IPS-NIHi11 (cell line): ENCODE measurements around the gene FBXL3.
"Not testable (repeated sequence)": the region's sequence is repeated elsewhere in the genome, so short reads cannot be mapped to it uniquely, and the experiment has no call there.

ENCODE experiments used
- DNase-seq: peaks from one replicate; pipeline ENCODE4 v3.0.0; 2012; ENCODE audit warnings: mixed read lengths, low spot score

FBXL3 gene

DNA sequence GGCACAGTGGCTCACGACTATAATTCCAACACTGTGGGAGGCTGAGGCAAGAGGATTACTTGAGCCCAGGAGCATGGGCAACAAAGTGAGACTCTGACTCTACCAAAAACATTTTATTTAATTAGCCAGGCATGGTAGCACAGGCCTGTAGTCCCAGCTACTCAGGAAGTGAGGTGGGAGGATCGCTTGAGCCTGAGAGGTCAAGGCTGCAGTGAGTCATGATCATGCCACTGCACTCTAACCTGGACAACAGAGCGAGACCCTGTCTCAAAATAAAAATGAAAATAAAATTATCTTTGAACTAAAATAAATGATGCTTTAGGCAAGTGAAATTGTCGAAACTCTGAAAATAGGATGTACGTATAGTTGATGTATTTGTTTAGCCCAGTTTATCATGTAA, 43.3 kb downstream of the FBXL3 start:
- DNase-seq: no peak

DNA sequence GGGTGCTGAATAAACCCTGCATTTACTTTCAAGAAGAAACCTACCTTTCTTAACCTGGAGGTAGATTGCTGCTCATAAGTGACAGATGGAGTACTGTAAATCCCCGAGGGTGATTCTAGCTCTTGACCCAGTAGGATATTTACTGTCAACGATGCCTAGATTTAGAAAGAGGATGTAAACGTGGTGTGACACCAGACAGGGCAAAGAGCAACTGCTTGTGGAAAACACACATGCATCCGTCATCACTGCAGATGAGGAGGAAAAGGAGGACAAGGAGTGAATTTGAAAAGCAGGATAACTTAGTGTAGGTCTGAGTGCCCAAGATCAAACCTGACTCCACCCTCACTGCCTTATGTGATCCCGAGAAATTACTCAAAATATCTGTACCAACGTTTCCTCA, 44.9 kb downstream of the FBXL3 start:
- no peak for DNase-seq

DNA sequence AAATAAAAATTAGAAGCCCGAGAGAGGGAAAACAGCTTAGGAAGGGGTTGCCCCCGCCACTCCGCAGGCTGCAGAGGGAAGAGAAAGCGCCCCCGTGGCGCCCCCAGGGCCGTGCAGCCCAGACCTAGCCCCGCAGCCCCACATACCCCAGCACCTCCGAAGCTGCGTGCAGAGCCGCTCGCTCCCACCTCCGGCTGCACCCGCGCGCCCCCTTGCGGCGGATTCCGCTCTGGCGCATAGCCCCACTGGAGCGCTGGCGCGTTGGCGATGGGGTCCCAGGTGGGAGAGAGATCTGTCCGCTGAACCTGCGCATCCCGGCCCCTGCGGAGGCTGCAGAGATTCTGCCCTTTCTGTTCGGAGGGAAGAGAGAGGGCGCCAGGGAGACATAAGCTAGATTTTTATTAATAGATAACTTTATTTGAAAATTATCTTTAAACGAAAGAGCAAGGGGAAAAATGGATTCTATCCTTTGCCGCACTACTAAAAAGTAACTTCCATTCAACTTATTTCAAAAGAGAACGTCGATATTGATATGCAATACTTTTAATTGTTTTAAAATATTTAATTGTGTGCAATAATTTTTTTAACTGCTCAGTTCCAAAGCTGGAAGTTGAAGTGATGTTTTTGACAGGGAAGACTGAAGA, 46.8 kb downstream of the FBXL3 start:
- DNase-seq: peak; percentile 97

DNA sequence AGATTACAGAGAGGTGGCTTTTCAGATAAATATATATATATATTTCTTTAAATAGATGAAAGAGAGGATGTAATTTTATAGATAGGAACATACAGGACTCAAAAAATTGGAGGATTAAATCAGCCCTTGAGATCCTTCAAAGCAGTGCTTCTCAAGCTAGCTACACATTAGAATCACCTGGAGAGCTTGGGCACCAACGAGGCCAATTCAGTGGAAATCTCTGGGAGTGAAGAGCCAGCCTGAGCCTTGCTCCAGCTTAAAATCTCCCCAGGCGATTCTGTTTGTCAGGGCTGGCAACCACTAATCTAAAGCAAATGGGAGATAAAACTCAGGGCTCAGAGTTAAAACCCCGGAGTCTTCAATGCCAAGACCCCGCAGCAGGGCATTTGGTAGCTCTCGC, 50.0 kb downstream of the FBXL3 start:
- DNase-seq: no peak

DNA sequence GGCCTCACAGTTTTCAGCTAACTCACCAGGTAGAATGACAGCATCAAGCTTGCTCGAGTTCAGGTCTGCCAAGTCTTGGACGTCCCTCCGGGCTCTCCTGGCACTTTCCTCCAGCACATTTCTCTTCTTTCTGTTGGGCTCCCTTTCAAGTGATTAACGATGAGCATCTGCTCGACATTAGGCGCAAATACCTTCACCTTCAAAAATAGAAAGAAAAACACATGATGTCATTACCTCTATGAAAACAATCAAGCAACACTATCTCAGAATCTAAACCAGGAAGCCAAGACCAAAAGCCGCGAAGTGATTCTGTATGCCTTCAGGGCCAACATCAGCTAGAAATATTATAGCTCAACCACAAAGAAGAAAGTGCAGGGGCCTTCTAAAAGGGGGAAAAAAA, 50.5 kb downstream of the FBXL3 start:
- DNase-seq: no peak

DNA sequence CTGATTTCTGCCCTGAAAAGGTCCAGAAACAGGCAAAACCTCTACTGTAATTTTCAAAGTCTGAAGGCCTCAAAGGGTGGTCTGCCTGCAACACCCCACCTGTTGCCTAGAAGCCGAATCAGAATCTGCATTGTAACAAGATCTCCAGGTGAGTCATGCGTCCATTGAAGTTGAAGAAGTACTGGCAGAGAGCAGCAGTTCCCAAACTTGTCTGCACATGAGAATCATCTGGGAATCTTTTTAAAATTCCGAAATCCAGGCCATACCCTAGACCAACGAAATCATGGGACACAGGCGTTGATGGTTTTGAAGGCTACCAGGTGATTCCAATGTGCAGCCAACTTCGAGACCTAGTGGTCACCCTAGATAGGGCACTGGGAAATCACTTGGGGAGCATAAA, 51.1 kb downstream of the FBXL3 start:
- no peak for DNase-seq

DNA sequence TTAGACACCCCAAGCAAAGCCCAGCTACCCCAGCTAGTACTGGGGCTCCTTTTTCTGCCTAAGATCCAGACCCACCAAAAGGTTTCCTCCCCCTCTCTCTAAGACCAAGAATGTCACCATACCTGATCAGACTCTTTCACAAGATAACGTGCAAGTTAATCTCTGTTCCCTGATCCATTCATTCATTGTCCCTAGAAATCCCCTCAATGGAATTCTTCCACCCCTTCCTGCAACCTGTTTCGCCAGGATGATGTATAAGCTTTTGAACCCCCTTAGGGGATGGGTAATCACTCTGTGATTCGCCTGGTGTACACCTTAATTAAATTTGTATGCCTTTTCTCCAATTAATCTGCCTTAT, 52.4 kb downstream of the FBXL3 start:
- DNase-seq: no peak

DNA sequence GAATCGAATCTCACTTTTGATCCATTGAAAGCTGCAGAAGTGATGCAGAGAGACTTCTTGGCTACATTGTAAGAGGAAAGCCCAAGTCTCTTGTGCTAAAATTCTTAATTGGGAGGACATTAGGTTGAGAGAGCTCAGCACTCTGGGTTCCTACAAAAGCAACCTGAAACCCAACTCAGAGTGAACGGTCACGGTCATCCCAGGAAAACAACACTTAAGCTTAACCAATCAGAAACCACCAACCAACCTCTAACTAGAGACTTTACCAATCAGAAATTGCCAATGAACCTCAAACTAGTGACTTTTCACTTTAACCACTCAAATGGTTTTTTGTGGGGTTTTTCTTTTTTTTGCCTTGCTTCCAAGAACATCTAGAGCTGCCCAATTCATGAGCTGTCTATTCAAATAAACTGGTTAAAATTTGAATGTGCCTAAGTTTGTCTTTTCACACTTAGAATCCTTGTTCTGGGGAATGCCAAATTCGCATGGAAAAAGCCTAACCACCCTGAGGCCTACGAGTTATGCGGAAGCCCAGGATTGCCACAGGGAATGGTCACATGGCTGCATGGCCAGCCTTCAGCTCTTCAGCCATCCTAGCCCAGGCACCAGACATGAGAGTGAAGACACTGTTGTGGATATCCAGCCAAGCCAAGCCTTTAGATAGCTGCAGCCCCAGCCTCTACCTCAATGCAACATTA, 52.9 kb downstream of the FBXL3 start:
- no peak for DNase-seq

DNA sequence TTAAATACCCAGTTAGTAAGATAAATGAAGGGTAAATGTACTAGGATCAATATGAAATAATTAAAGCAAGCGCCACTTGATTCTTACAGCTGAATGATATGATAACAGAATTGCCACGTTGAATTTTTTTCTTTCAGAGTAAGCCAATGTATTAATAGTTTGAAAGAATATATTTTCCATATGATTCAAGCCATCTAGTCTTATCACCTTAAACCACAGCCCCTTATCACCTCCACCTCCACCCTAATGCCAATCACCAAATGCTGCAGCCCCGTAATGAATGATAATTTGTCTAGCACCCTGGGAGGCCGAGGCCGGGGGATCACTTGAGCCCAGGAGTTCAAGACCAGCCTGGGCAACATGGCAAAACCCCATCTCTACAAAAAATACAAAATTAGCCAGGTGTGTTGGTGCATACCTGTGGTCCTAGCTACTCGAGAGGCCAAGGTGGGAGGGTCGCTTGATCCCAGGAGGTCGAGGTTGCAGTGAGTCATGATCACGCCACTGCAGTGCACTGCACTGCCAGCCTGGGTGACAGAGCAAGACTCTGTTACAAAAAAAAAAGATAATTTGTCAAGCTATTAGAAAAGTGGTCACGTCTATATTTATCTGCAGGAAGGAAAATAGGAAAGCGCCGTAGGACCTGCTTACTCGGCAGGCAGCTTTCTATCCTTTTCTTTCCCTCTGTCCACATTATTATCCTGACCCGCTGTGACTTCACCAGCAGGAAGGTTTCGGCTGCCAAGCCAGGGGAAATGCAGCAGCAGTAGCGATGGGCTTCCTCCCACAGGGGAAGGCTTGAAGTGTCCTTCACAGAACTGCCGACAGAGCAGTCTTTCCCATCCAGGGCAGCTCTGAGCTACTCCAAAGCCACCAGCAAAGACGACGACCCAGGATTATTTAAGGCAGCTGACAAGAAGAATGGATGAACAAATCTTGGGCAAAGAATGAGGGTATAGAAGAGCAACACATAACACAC, 54.8 kb downstream of the FBXL3 start:
- DNase-seq: no peak

DNA sequence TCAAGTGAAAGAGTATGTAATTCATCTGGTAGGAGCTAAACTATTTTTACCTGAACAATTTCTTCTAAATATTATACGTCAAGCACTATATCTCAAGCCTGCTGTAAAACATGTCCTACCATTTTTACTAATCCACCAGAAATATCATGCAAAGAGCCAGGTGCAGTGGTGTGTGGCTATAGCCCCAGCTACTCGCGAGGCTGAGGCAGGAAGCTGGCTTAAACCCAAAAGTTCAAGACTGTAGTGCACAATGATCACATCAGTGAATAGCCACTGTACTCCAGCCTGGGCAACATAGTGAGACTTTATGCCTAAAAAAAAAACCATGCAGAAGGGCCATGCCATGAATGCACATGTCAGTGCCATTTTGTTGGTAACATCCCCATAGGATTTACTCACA, 55.7 kb downstream of the FBXL3 start:
- DNase-seq: no peak

DNA sequence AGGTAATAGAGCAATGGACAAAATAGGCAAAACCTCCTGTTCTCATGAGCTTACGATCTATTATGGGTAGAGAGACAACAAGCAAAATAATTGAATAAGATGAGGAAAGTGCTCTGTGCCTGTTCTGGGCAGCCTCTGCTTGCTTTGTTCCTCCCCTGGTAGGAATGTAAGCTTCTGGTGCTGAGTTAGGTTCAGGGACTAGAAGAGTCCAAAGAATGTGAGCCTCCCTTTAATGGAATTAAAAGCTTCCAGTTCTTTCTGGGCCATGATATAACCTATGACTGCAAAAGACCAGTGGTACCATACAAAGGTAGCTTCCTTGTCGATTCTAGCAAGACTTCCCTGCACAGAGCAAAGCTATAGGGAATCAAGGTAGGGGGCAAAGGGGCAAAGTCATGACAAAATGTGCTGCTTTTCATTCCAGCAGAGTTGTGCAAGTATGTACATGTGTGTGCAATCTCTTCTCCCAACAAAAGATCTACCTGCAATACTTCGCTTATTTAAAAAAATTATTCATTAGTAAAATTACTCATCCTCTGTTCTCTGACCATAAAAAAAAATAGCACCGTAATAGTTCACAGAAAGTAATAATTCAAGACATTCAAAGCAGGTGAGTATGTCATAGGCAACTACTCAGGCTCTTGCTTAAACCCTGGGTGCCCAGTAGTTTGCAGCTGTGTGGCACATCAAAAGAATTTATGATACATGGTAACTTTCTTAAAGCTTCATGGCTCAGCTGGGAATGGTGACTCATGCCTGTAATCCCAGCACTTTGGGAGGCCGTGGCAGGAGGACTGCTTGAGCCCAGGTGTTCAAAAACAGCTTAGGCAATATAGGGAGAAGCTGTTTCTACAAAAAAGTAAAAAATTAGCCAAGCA, 57.2 kb downstream of the FBXL3 start:
- no peak for DNase-seq

DNA sequence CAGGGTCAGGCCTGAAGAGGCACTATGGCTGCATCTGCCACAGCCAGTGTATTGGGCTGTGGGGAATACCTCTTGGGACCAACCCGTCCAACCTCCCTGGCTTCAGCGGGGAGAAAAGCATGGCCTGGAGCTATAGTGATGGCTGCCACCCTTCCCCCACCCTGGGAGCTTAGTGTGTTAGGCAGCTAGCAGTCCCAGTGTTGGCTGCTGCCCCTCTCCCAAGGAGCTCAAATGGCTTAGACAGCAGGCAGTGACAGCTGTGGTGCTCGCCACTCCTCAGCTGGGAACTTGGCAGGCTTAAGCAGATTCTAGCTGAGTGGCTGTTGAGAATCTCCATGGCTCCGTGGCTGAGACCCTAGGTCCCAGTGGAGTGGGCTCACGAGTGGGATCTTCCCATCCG, 58.9 kb downstream of the FBXL3 start:
- DNase-seq: no peak

DNA sequence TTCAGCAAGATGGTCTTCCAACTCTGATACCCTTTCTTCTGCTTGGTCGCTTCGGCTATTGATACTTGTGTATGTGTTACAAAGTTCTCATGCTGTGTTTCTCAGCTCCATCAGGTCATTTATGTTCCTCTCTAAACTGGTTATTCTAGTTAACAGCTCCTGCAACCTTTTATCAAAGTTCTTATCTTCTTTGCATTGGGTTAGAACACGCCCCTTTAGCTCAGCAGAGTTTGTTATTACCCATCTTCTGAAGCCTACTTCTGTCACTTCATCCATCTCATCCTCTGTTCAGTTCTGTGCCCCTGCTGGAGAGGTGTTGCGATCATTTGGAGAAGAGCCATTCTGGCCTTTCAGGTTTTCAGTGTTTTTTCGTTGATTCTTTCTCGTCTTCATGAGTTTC, 59.9 kb downstream of the FBXL3 start:
- DNase-seq: no peak

DNA sequence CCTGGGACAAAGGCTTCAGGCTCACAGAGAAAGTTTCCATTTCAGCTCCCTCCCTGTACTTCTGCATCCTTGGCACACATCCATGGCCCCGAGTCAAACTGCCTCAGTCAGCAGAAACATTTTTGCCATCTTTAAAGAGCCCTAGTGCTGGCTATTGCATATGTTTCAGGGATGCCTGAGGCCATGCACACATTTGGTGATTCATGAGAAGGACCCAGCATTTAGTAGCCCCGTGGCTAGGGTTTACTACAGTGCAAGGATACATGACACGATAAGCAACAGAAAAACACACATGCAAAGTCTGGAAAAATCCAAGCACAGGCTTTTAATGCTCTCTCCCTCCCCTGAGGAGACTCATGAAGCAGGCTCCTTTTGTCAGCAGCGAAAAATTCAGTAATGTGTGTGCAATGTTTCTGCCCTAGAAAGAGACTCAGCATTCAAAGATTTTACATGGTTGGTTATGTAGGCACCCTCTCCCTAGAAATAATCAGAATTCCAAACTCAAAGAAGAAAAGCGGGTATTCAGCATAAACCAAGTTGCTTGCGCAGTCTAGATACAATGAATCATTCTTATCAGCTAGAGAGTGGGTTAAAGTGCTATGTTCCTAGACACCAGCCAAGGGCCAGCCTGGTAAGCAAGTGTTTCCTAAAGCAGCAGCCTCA, 61.1 kb downstream of the FBXL3 start:
- DNase-seq: no peak

DNA sequence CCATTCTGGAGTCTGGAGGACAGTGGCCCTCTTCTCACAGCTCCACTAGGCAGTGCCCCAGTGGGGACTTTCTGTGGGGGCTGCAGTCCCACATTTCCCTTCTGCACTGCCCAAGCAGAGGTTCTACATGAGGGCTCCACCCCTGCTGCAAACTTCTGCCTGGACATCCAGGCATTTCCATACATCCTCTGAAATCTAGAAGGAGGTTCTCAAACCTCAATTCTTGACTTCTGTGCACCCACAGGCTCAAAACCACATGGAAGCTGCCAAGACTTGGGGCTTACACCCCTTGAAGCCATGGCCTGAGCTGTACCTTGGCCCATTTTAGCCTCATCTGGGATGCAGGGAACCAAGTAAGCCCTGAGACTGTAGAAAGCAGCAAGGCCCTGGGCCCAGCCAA, 67.2 kb downstream of the FBXL3 start:
- not testable (repeated sequence) for DNase-seq

DNA sequence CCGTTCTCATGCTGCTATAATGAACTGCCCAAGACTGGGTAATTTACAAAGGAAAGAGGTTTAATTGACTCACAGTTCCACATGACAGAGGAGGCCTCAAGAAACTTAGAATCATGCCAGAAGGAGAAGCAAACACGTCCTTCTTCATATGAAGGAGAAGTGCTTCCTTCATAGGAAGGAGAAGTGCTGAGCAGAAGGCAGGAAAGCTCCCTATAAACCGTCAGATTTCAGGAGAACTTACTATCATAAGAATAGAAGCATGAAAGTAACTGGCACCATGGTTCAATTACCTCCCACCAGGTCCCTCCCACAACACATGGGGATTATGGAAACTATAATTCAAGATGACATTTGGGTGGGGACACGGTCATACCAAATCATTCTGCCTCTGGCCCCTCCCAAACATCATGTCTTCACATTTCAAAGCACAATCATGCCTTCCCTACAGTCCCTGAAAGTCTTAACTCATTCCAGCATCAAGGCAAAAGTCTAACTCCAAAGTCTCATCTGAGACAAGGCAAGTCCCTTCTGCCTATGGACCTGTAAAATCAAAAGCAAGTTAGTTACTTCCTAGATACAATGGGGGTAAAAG, 68.0 kb downstream of the FBXL3 start:
- no peak for DNase-seq

DNA sequence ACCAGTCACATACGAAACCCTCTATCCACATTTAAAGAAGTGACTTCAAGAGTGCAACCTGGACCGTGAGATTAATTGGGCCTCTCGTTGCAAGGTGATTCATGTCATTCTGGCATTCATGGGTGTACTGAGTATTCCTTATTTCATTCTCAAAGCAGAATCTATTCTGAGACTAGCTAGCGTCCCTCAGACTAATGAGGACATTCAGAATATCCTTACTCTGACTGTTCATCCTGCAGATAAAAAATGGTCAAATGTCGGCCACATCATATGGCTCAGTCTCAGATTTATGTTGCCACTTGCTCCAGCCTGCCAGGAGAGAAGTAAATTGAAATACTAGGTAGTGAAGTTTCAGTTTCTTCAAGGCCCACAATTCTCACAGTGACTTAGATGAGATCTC, 71.3 kb downstream of the FBXL3 start:
- DNase-seq: no peak
